NCI-H1436 treated with DMSO at 0.1 percent for 48 hours (cell line): ENCODE results near the gene CORO2B.

Experiments used
- DNase-seq: peaks from one replicate; lab custom pipeline; 2025; lab: John Stamatoyannopoulos, UW

The CORO2B gene

DNA sequence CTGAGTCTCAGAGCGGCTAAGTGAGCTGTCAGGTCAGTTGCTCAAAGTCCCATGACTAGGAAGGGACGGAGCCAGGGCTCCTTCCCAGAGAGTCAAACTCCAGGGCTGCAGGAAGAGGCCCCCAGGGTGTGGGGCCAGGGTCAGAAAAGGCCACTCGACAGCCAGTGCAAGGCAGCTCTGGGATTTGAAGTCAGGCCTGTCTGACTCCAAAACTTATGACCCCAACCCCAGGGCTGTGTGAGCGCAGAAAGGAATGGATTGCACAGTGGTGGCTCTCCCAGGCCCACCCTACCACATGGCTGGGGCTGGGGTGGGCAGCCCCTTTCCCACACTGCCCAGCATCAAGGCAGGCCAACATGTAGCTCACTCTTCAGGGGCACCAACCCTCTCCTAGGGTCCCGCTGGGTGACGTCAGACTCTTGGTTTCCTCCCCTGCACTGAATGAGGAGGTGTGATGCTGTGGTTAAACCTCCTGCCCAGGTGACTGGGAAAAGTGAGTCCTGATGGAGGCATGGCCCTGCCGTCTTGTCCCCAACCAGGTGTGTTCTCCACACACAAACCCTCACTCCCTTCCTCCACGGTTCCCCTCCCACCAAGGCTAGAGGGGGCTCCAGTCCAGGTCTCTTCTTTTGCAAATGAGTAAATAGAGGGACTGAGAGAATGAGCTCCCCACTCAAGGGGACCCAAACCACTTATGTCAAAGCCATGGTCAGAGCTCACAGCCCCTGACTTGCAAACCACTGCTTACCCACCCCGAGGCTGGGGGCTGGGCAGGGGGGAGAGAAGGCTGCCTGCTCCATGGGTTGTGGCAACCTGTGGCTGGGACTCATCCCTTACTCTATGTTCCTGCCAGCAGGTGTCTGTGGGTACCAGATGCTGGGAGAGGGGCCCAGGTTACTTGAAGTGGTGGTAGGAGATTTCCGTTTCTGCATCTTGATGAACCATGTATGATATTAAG, 23.8 kb upstream of the CORO2B start:
- no peak for DNase-seq

DNA sequence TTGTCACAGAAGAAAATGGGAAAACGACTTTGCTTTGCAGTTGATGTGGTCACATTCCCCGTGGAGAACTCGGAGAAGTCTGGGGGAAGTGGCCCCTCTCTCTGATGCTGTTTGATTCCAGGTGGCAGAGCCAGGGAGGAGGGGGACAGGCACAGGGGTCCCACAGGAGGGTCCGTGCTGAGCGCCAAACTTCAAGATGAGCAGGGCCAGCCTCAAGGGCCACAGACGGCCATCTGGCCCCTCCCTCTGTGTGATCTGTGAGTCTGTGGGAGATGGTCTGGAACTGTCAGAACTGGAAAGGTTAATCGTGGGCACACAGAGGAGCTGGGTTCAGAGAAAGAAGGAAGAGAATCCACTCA, 23.1 kb upstream of the CORO2B start:
- DNase-seq: no peak

- no peak for DNase-seq
These were observed 22.4 kb upstream of the CORO2B start for GRCh38 chr15:68556139-68556990.

DNA sequence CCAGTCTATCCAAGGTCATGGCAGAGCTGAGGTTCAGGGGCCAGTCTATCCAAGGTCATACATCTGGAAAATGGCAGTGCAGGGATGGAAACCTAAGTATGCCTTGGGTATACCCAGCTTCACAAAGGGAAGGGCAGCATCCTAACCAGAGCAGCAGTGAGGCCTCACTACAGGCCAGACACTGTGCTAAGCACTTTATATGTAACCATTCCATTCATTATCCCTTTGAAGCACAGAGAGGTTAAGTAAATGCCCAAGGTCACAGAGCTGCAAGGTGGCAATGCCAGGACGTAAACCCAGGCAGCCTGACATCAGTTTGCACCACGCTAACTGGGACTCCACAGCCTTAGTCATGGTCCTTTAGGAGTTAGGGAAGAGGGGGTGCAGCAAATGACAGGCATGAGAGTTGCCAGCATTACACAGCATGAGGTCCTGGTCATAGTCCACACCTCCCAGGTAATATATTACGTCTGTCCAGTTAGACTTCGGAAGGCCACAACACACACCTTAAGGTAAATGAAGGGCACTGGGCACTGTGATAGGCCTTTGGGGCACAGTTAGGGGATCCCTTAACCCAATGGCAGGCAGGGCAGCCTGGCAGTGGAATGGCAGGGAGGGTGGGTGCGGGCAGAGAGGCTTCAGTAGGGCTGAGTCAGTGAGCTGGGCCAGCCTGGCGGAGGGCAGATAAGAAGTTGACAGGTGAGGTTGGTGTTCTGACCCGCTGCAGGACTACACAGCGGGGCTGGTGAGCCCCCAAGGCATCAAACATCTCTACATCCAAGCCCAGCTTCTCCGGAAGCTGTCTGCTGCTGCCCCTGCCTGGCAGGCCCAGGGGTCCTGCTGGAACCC, 21.1 kb upstream of the CORO2B start:
- DNase-seq: no peak

GRCh38 chr15:68558318-68559305, 20.2 kb upstream of the CORO2B start:
- DNase-seq: no peak

GRCh38 chr15:68559345-68560310, 19.2 kb upstream of the CORO2B start:
- DNase-seq: no peak

GRCh38 chr15:68560501-68561113, 18.2 kb upstream of the CORO2B start:
- DNase-seq: no peak

- no peak for DNase-seq
These were observed 17.5 kb upstream of the CORO2B start for GRCh38 chr15:68561171-68561900.

DNA sequence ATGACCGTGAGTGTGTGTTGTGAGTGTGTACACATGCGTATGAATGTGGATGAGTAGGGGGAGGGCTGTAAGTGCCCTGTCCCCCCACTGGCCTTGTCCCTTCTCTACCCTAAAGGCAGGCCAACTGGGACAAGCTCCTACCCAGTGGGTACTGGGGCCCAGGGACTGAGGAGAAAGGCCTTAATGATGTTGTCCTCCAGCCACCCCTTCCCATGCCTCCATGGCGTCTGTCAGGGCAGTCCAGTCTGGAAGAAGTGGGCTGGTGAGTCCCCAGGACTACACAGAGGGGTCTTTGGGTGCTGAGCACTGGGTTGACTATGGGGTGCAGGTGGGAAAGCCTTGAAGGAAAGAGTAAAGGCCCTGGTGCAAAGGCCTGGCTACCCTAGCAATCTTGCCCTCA, 16.9 kb upstream of the CORO2B start:
- no peak for DNase-seq

GRCh38 chr15:68564173-68564572, 14.6 kb upstream of the CORO2B start:
- DNase-seq: no peak

- no peak for DNase-seq
These were observed 13.6 kb upstream of the CORO2B start for GRCh38 chr15:68565234-68565633.

- no peak for DNase-seq
These were observed 13.1 kb upstream of the CORO2B start for GRCh38 chr15:68565726-68566125.

- DNase-seq: no peak
These were observed 12.3 kb upstream of the CORO2B start for GRCh38 chr15:68566377-68566954.

GRCh38 chr15:68567345-68567744, 11.4 kb upstream of the CORO2B start:
- no peak for DNase-seq

DNA sequence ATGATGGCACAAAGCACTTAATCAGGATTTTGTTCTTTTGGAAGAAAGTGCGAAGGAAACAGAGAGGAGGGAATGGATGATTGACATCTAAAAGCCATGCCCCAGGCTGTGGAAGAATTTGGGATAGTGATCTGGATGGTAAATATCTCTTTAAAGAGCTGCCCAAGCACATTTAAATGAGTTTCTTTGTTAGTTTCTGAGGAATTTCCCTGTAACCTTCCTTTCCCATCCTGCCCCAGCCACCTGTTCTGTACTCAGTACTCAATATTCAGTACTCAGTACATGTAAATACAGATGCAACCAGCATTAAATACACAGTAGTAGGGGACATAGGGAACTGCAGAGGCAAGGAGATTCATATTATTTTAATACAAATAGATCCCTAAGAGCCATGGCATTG, 7.8 kb upstream of the CORO2B start:
- no peak for DNase-seq

GRCh38 chr15:68571582-68571981, 7.2 kb upstream of the CORO2B start:
- no peak for DNase-seq

GRCh38 chr15:68572309-68572708, 6.5 kb upstream of the CORO2B start:
- DNase-seq: no peak

GRCh38 chr15:68572921-68573320, 5.9 kb upstream of the CORO2B start:
- DNase-seq: no peak
